Amniotic stem cell (primary cell): ENCODE measurements around the gene SAP30BP.

Source experiments
- DNase-seq: peaks from one replicate; lab custom pipeline; 2025; lab: John Stamatoyannopoulos, UW

SAP30BP gene

DNA sequence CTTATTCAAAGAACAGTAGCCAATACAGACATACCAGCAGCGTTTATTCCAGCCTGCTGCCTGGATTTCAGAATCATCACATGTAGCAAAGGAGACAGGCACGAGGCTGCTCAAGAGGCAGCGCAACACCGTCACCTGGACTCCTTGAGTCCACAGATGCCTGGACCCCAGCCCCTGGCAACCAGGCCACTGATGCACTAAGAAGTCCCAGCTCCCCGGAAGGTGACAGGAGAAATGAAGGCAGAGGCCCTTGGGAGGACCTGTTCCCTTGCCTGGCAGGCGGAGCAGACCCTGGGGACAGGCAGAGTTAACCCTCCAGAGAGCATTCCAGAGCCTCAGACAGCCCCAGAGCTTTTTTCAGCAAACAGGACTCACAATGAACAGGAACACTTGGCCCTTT lies 17.5 kb upstream of the SAP30BP start:
- no peak for DNase-seq

DNA sequence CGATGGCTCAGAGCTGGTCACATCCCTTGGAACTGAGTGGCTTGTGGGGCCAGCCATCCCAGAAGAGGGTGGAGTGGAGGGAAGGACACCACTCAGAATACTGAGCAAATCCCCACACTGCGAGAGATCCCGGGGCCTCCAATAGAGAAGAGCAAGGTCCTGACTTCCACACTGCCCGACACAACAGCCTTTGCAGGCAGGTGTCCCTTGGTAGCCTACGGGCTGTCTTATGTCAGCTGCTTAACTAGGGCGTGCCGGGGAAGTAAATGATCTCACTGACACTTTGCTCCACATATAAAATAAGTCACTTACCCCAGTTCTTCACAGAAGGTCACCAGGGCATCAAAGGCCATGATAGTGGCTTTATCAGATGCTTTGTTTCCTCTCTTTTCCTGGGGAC lies 16.3 kb upstream of the SAP30BP start:
- DNase-seq, result no peak

GRCh38 chr17:75652341-75652740 lies 14.8 kb upstream of the SAP30BP start:
- DNase-seq, result no peak

- no peak for DNase-seq
These were observed 14.1 kb upstream of the SAP30BP start for GRCh38 chr17:75652934-75653549.

DNA sequence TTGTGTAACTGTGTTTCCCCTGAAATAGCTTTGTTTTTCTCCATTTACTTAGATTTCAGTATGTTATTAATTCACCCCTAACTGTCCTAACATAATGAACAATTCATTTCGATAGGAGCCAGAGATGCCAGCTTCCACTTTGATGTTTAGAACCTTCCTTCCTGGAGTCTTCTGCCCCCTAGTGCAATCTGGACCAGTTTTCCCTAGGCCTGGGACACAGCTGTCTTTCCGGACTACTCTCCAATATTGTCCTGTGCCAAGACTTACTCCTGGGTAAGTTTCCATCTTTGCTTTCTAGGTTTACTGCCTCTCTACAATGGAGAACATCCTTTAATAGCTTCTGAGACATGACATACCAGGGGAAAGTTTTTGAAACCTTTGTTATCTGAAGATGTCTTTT lies 13.0 kb upstream of the SAP30BP start:
- no peak for DNase-seq

DNA sequence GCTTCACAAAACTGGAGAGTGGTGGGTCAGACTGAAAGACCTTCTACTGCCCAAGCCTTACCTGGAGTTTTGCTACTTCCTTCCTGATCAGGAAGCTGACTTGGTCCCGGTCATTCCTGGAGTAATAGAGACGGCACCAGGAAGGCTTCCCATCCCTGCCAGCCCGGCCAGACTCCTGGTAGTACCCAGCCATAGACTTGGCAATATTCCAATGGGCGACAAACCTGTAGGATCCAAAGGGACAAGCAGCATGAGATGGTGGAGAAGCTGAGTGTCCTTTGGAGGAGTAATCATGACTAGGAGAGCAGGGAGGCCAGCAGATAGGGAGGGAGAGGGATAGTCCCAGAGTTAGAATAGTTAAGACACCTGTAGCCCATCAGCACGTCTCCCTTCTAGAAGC lies 8.9 kb upstream of the SAP30BP start:
- DNase-seq, result no peak

DNA sequence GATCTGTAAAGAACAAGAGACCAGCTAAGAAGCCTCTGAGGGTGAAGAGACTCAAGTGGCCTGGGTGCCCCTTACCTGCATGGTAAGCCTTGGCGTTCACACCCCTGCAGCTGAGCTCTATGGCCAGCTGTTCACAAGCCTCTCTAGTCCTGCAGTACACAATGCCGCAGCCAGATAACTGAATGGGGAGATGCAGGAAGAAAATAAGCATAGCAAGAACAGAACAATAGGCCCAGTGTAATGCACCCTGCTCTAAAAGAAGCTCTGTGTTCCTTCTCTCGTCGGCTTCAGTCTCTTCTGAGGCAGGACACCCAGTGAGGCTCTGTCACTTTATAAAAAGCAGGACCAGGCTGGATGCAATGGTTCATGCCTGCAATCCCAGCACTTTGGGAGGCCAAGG lies 5.6 kb upstream of the SAP30BP start:
- no peak for DNase-seq

DNA sequence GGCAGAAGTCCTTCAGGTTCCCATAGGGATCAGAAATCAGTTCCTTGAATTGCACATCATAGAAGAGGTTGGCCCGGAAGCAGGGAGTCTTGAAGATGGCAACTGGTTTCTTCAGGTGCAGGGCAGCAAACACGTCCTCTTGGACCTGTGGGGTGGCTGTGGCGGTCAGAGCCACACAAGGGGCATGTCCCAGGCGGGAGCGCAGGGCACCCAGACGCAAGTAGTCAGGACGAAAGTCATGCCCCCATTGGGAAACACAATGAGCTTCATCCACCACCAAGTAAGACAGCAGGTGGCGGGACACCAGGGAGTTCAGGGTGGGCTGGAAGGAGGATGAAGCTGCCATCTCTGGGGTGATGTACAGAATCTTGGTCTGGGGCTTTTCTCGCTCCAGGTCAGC lies 4.6 kb upstream of the SAP30BP start:
- no peak for DNase-seq

DNA sequence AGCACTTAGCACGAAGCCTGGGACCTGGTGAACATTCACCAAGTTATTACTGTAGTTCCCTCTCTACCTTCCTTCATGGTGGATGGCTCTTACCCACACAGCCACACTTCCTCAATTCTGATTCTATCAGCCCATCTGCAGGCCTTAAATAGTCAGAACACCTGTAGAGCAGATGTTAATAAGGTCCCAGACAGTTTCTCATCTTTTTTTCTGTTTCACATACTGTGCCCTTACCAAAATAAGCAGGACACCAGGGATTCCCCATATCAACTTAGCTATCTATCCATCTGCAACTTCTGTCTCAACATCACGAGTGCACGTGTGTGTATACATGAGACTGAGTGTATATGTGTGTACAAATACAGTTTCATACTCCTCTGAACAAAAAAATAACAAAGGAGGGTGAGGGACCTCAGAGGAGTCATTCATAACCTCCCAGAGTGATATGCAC lies 3.0 kb upstream of the SAP30BP start:
- no peak for DNase-seq

GRCh38 chr17:75665981-75666380 lies 1.2 kb upstream of the SAP30BP start:
- DNase-seq, result no peak

DNA sequence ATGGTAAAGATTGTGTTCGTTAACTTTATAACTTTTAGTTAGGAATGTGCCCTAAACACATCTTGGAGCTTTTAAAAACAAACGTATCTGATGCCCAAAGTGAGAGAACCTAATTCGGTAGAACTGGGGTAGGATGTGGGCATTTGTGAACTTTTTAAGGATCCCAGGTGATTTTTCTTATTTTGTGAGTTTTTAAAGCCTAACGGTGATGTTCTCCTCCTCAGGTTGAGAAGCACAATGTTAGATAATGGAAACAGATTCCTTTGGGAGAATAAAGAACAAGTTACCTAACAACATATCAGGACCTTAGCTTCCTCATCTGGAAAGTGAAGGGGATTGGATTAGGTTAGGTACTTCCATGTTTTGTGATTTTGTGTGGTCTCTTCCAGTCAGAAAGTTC lies 687 bp downstream of the SAP30BP start:
- DNase-seq, result no peak

GRCh38 chr17:75668489-75668888 lies 1.4 kb downstream of the SAP30BP start:
- no peak for DNase-seq

- DNase-seq, result no peak
These were observed 3.7 kb downstream of the SAP30BP start for GRCh38 chr17:75670868-75671267.

DNA sequence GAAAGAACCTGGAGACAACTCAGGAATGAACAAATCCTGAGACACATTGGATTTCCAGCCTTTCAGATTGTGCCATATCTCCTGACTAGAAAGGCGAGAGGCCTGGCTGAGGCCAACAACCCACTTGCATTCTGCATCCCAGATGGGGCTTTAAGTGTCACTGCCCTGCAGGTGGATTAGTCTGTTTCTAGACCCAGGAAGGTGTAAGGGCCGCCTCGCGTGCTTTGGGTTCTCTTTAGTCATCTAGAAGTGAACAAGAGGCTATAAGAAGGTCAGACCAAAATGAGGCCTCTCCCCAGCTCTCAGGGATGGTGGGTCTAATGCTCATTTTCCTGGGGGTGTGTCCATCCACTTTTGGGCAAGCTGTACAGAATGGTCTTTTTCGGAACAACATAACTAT lies 4.9 kb downstream of the SAP30BP start:
- no peak for DNase-seq

- no peak for DNase-seq
These were observed 6.3 kb downstream of the SAP30BP start for GRCh38 chr17:75673487-75673886.

DNA sequence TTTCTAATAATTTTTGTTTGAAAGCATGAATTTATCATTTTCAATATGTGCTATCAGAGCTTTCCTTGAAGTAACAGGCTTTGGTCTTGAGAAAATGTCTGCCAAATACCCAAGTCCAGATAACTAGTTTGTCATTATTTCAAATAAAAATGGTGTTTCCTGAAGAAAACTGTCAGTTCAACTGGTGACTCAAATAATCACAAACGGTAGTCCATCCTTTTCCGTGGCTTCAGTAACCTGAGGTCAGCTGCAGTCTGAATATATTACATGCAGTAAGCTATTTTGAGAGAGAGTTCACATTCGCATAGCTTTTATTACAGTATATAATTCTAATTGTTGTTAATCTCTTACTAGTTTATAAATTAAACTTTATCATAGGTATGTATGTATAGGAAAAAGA lies 9.3 kb downstream of the SAP30BP start:
- no peak for DNase-seq

GRCh38 chr17:75679706-75680211 lies 12.6 kb downstream of the SAP30BP start:
- DNase-seq, result no peak

DNA sequence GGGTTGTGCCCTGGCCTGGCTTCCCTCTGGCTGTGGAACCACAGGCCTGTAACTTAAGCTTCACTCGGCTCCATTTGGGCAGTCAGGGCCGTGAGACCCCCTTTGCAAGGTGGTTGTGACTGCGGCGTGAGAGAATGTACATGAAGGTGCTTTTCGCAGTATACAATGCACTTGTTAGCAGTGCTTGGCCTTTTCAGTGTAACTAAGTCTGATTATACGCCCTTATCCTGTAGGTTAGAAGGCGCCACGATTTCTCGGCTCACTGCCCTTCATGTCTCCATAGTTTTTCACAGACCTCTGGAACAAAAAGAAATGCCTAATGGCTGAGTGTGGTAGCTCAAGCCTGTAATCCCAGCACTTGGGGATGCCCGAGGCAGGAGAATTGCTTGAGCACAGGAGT lies 13.3 kb downstream of the SAP30BP start:
- DNase-seq, result no peak

DNA sequence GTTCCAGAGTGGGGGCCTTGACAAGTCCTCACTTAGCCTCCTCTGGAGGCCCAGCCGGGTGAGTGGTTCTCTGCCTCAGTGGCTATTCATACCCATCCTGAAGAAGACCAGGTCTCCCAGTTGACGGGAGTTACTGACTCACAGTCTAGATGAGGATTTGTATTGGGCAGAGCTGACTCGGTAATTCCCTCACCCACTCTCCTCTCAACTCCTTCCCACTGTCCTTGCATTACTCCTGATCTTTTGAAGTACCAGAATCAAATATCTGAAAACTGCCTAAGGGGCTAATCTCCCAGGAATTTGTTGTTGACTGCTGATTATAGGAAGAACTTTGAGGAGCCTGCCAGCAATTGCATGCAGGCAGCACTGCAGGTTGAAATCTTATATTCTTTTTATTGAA lies 14.2 kb downstream of the SAP30BP start:
- DNase-seq, result no peak

- no peak for DNase-seq
These were observed 16.4 kb downstream of the SAP30BP start for GRCh38 chr17:75683583-75683982.

- no peak for DNase-seq
These were observed 17.1 kb downstream of the SAP30BP start for GRCh38 chr17:75684249-75684648.

- no peak for DNase-seq
These were observed 17.8 kb downstream of the SAP30BP start for GRCh38 chr17:75684924-75685323.

DNA sequence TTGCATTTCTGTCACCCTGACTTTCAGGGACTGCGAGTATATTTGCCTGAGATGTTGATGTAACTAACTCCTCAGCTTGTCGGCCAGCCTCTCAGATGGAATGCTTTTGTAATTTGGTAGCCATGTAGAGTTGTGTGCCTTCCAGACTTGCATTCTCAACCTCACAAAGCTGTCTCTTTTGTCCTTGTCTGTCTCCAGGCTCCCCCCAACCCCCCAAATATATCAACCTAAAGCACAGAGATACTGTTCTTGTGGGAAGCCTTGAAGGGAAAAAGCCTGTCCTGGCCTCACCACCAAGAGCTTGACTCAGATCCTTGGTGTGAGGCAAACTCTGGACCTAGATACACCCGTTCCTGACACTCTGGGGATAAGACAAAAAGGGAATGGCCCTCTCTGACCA lies 18.4 kb downstream of the SAP30BP start:
- no peak for DNase-seq

GRCh38 chr17:75688209-75688825 lies 21.2 kb downstream of the SAP30BP start:
- DNase-seq, result no peak
